Astrocyte (in vitro differentiated cells and primary cell): ENCODE data around the gene ZNF668. TPM values are rescaled to one million over a fixed set of nuclear protein-coding genes. Genes with fewer than 3 reads are reported as not detected.

Source experiments
- DNase-seq: peaks from one replicate; pipeline ENCODE4 v3.0.0-alpha.2; 2010; ENCODE audit warnings: low read depth
- FAIRE-seq: peaks from 2 replicates; lab custom pipeline; 2011; peaks lifted over from hg19 to GRCh38; lab: Jason Lieb, UNC
- H2AFZ ChIP-seq: 2 replicates; pipeline ENCODE4 v1.6.0; 2012; ENCODE audit warnings: low read depth, low read length, inconsistent platforms
- H3K27ac ChIP-seq: 2 replicates; pipeline ENCODE4 v1.5.1; 2011; ENCODE audit warnings: low read depth, low read length, inconsistent platforms
- H3K27me3 ChIP-seq: 2 replicates; pipeline ENCODE4 v1.6.0; 2011; ENCODE audit warnings: low read length, inconsistent platforms; ENCODE audit not compliant: insufficient read depth
- H3K36me3 ChIP-seq: 2 replicates; pipeline ENCODE4 v1.5.1; 2011; ENCODE audit warnings: low read length, inconsistent platforms; ENCODE audit not compliant: insufficient read depth
- H3K4me1 ChIP-seq: 2 replicates; pipeline ENCODE4 v1.5.1; 2011; ENCODE audit warnings: low read length, inconsistent platforms; ENCODE audit not compliant: insufficient read depth
- H3K4me2 ChIP-seq: 2 replicates; pipeline ENCODE4 v1.6.0; 2012; ENCODE audit warnings: low read length, inconsistent platforms
- H3K4me3 ChIP-seq: 2 replicates; pipeline ENCODE4 v1.5.1; 2011; ENCODE audit warnings: low read depth, mild to moderate bottlenecking, low read length, inconsistent platforms; ENCODE audit not compliant: insufficient read depth
- H3K79me2 ChIP-seq: 2 replicates; pipeline ENCODE4 v1.6.0; 2012; ENCODE audit warnings: mild to moderate bottlenecking, low read length, inconsistent platforms; ENCODE audit not compliant: insufficient read depth
- H3K9ac ChIP-seq: 2 replicates; pipeline ENCODE4 v1.6.0; 2012; ENCODE audit warnings: mild to moderate bottlenecking, low read length, inconsistent platforms
- H3K9me3 ChIP-seq: 2 replicates; pipeline ENCODE4 v1.5.1; 2012; ENCODE audit warnings: low read depth, mild to moderate bottlenecking, low read length, inconsistent platforms; ENCODE audit not compliant: insufficient read depth
- H4K20me1 ChIP-seq: 2 replicates; pipeline ENCODE4 v1.6.0; 2012; ENCODE audit warnings: low read length, inconsistent platforms; ENCODE audit not compliant: insufficient read depth
- H3K27ac Mint-ChIP-seq: one replicate; pipeline ENCODE4 v1.8.0; 2021; ENCODE audit warnings: mild to moderate bottlenecking, mixed read lengths; ENCODE audit not compliant: unreplicated experiment
- H3K27me3 Mint-ChIP-seq: one replicate; pipeline ENCODE4 v1.8.0; 2021; ENCODE audit warnings: low read depth, mixed read lengths; ENCODE audit not compliant: unreplicated experiment
- H3K36me3 Mint-ChIP-seq: one replicate; pipeline ENCODE4 v1.8.0; 2021; ENCODE audit warnings: low read depth, mixed read lengths; ENCODE audit not compliant: unreplicated experiment
- H3K4me1 Mint-ChIP-seq: one replicate; pipeline ENCODE4 v1.8.0; 2021; ENCODE audit warnings: low read depth, mixed read lengths; ENCODE audit not compliant: unreplicated experiment
- H3K4me3 Mint-ChIP-seq: one replicate; pipeline ENCODE4 v1.8.0; 2021; ENCODE audit warnings: mild to moderate bottlenecking, moderate library complexity, mixed read lengths; ENCODE audit not compliant: unreplicated experiment
- H3K9me3 Mint-ChIP-seq: one replicate; pipeline ENCODE4 v1.8.0; 2021; ENCODE audit warnings: mild to moderate bottlenecking, mixed read lengths; ENCODE audit not compliant: unreplicated experiment
- EZH2 ChIP-seq: IDR thresholded peaks from 2 replicates; pipeline ENCODE4 v1.6.1; 2012; ENCODE audit warnings: mild to moderate bottlenecking, low read length, inconsistent platforms; ENCODE audit not compliant: insufficient read depth
- total RNA-seq: library from RNA; stranded (reverse); gene quantifications from 2 replicates; pipeline ENCODE4 v1.2.1, GENCODE V29; 2021
- TF ChIP-seq, protein P1 (sequence below): IDR thresholded peaks from 2 replicates; pipeline ENCODE4 v1.5.1; 2011; ENCODE audit warnings: low read depth, mild to moderate bottlenecking, inconsistent platforms, low read length, moderate library complexity; ENCODE audit not compliant: insufficient read depth

ZNF668 gene
- total RNA-seq, 1 donor from 2014 or later: 21.6 TPM

- Mint-ChIP-seq H3K4me3 (peak overlapping the region; percentile 75), H3K27ac (peak overlapping the region; percentile 100), H3K27me3 (no peaks in the 10 kb centered on the region), H3K4me1 (peaks cover 16% of the 10 kb centered on the region), H3K36me3 (peaks cover 22% of the 10 kb centered on the region), H3K9me3 (no peaks in the 10 kb centered on the region)
- H3K4me2 ChIP-seq: peak overlapping the region; percentile 79
- TF ChIP-seq, protein P1, sequence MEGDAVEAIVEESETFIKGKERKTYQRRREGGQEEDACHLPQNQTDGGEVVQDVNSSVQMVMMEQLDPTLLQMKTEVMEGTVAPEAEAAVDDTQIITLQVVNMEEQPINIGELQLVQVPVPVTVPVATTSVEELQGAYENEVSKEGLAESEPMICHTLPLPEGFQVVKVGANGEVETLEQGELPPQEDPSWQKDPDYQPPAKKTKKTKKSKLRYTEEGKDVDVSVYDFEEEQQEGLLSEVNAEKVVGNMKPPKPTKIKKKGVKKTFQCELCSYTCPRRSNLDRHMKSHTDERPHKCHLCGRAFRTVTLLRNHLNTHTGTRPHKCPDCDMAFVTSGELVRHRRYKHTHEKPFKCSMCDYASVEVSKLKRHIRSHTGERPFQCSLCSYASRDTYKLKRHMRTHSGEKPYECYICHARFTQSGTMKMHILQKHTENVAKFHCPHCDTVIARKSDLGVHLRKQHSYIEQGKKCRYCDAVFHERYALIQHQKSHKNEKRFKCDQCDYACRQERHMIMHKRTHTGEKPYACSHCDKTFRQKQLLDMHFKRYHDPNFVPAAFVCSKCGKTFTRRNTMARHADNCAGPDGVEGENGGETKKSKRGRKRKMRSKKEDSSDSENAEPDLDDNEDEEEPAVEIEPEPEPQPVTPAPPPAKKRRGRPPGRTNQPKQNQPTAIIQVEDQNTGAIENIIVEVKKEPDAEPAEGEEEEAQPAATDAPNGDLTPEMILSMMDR: no peak
- TF ChIP-seq EZH2: no peak
- H4K20me1 ChIP-seq: peaks cover 1% of the 10 kb centered on the region
- peak overlapping the region; percentile 75 for H3K9ac ChIP-seq
- peak overlapping the region; percentile 93 for H3K27ac ChIP-seq
- no peaks in the 10 kb centered on the region for H3K27me3 ChIP-seq
- H3K4me1 ChIP-seq: peaks cover 19% of the 10 kb centered on the region
- FAIRE-seq (no peak), DNase-seq (peak; percentile 24)
- peak overlapping the region; percentile 2 for H3K4me3 ChIP-seq
- no peak overlapping the region for H2AFZ ChIP-seq
- no peaks in the 10 kb centered on the region for H3K9me3 ChIP-seq
- peaks cover 68% of the 10 kb centered on the region for H3K79me2 ChIP-seq
- peaks cover 16% of the 10 kb centered on the region for H3K36me3 ChIP-seq
These were observed 10.0 kb downstream of the ZNF668 start for GRCh38 chr16:31063843-31064611.

DNA sequence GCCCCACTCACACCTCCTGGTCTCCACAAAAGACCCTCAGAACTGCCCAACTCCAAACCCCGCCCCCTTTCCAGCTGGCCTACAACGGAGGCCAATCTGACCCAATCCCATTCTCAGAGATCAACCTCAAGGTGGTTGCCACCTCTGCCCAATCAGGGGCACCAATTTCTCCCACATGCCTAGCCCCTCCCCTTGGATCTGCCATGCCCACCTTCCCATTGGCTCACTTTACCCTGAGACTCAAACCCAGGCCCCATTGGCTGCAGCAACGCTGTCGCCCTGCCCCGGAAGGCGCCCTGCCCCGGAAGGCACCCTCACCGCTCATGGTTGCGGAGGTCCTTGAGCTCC lies 10.6 kb downstream of the ZNF668 start:
- DNase-seq (no peak), FAIRE-seq (no peak)
- Histone ChIP-seq H3K36me3 (peaks cover 16% of the 10 kb centered on the region), H3K9me3 (no peaks in the 10 kb centered on the region), H3K27me3 (no peaks in the 10 kb centered on the region), H3K79me2 (peaks cover 63% of the 10 kb centered on the region), H2AFZ (no peak overlapping the region), H3K9ac (no peak overlapping the region), H4K20me1 (no peaks in the 10 kb centered on the region), H3K4me2 (peak overlapping the region; percentile 15), H3K27ac (peak overlapping the region; percentile 93), H3K4me3 (no peak overlapping the region), H3K4me1 (peaks cover 19% of the 10 kb centered on the region)
- TF ChIP-seq, protein P1: no peak
- no peak for TF ChIP-seq EZH2
- H3K4me1 Mint-ChIP-seq: peaks cover 16% of the 10 kb centered on the region
- H3K36me3 Mint-ChIP-seq: peaks cover 22% of the 10 kb centered on the region
- H3K9me3 Mint-ChIP-seq: no peaks in the 10 kb centered on the region
- no peak overlapping the region for H3K4me3 Mint-ChIP-seq
- peak overlapping the region; percentile 86 for H3K27ac Mint-ChIP-seq
- no peaks in the 10 kb centered on the region for H3K27me3 Mint-ChIP-seq
